Measurements from ENCODE around the gene TMEM248. TPM values are rescaled to one million over a fixed set of nuclear protein-coding genes. Genes with fewer than 3 reads are reported as not detected.
"Not testable (repeated sequence)": the region's sequence is repeated elsewhere in the genome, so short reads cannot be mapped to it uniquely, and the experiment has no call there.

TMEM248 gene
- total and polyA plus RNA-seq, 2 of the 13 experiments (the other 11 are each of a cell fraction or from before 2014, with no cell fraction given): 54.3 to 109 TPM

DNA sequence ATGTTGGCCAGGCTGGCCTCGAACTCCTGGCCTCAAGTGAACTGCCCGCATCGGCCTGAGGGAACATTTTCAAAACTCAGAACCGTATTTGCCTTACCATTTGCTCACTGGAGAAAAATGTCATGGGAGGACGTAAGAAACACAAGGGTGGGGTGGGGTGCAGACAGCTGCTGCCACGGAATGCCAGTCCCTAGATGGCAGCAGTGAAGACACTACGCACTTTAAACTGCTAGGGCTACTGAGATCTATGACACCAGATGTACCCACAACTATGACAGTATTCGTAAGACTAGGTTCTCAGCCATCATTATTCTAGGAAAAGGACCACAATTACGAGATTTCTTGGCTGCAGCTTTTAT lies 73.6 kb downstream of the TMEM248 start (continued):
- TF ChIP-seq, protein P1, sequence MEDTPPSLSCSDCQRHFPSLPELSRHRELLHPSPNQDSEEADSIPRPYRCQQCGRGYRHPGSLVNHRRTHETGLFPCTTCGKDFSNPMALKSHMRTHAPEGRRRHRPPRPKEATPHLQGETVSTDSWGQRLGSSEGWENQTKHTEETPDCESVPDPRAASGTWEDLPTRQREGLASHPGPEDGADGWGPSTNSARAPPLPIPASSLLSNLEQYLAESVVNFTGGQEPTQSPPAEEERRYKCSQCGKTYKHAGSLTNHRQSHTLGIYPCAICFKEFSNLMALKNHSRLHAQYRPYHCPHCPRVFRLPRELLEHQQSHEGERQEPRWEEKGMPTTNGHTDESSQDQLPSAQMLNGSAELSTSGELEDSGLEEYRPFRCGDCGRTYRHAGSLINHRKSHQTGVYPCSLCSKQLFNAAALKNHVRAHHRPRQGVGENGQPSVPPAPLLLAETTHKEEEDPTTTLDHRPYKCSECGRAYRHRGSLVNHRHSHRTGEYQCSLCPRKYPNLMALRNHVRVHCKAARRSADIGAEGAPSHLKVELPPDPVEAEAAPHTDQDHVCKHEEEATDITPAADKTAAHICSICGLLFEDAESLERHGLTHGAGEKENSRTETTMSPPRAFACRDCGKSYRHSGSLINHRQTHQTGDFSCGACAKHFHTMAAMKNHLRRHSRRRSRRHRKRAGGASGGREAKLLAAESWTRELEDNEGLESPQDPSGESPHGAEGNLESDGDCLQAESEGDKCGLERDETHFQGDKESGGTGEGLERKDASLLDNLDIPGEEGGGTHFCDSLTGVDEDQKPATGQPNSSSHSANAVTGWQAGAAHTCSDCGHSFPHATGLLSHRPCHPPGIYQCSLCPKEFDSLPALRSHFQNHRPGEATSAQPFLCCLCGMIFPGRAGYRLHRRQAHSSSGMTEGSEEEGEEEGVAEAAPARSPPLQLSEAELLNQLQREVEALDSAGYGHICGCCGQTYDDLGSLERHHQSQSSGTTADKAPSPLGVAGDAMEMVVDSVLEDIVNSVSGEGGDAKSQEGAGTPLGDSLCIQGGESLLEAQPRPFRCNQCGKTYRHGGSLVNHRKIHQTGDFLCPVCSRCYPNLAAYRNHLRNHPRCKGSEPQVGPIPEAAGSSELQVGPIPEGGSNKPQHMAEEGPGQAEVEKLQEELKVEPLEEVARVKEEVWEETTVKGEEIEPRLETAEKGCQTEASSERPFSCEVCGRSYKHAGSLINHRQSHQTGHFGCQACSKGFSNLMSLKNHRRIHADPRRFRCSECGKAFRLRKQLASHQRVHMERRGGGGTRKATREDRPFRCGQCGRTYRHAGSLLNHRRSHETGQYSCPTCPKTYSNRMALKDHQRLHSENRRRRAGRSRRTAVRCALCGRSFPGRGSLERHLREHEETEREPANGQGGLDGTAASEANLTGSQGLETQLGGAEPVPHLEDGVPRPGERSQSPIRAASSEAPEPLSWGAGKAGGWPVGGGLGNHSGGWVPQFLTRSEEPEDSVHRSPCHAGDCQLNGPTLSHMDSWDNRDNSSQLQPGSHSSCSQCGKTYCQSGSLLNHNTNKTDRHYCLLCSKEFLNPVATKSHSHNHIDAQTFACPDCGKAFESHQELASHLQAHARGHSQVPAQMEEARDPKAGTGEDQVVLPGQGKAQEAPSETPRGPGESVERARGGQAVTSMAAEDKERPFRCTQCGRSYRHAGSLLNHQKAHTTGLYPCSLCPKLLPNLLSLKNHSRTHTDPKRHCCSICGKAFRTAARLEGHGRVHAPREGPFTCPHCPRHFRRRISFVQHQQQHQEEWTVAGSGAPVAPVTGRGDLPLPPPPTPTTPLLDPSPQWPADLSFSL (CRISPR knock-in tag; IDR thresholded peaks at IDR 0.05): 0 out of 2 replicates have a peak, but pooled peaks have one; percentile 38
- TF ChIP-seq, protein P2, sequence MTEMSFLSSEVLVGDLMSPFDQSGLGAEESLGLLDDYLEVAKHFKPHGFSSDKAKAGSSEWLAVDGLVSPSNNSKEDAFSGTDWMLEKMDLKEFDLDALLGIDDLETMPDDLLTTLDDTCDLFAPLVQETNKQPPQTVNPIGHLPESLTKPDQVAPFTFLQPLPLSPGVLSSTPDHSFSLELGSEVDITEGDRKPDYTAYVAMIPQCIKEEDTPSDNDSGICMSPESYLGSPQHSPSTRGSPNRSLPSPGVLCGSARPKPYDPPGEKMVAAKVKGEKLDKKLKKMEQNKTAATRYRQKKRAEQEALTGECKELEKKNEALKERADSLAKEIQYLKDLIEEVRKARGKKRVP (CRISPR knock-in tag; IDR thresholded peaks at IDR 0.05): 0 out of 4 replicates have a peak, but pooled peaks of 1 of the 2 experiments have one; percentile 17
- TF ChIP-seq, protein P3, sequence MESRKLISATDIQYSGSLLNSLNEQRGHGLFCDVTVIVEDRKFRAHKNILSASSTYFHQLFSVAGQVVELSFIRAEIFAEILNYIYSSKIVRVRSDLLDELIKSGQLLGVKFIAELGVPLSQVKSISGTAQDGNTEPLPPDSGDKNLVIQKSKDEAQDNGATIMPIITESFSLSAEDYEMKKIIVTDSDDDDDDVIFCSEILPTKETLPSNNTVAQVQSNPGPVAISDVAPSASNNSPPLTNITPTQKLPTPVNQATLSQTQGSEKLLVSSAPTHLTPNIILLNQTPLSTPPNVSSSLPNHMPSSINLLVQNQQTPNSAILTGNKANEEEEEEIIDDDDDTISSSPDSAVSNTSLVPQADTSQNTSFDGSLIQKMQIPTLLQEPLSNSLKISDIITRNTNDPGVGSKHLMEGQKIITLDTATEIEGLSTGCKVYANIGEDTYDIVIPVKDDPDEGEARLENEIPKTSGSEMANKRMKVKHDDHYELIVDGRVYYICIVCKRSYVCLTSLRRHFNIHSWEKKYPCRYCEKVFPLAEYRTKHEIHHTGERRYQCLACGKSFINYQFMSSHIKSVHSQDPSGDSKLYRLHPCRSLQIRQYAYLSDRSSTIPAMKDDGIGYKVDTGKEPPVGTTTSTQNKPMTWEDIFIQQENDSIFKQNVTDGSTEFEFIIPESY (CRISPR knock-in tag; IDR thresholded peaks at IDR 0.05): 0 out of 2 replicates have a peak, but pooled peaks have one; percentile 21
- TF ChIP-seq GATAD2A (CRISPR knock-in tag; IDR thresholded peaks at IDR 0.05) (peak; percentile 48; the same call in 1 of the 2 replicates), NONO (CRISPR knock-in tag; conservative IDR thresholded peaks at IDR 0.05) (peak; percentile 46; the same call in 1 of the 2 replicates), CREM (IDR thresholded peaks at IDR 0.05) (peak; percentile 25; the same call in 1 of the 2 replicates), ZFP1 (CRISPR knock-in tag; IDR thresholded peaks at IDR 0.05) (0 out of 2 replicates have a peak, but pooled peaks have one; percentile 42), ATF7 (IDR thresholded peaks at IDR 0.05) (0 out of 2 replicates have a peak, but pooled peaks have one; percentile 15), GZF1 (CRISPR knock-in tag; IDR thresholded peaks at IDR 0.05) (peak; percentile 98), HOXA3 (CRISPR knock-in tag; IDR thresholded peaks at IDR 0.05) (peak; percentile 33; the same call in 1 of the 2 replicates), ASH2L (IDR thresholded peaks at IDR 0.05; ENCODE audit: insufficient read length, low read depth, low read length) (peak; percentile 18)
- TF ChIP-seq NONO (IDR thresholded peaks at IDR 0.05); CREM (CRISPR knock-in tag; IDR thresholded peaks at IDR 0.05); ATF7 (CRISPR knock-in tag; IDR thresholded peaks at IDR 0.05): not testable (repeated sequence)
- TF ChIP-seq, protein P4, sequence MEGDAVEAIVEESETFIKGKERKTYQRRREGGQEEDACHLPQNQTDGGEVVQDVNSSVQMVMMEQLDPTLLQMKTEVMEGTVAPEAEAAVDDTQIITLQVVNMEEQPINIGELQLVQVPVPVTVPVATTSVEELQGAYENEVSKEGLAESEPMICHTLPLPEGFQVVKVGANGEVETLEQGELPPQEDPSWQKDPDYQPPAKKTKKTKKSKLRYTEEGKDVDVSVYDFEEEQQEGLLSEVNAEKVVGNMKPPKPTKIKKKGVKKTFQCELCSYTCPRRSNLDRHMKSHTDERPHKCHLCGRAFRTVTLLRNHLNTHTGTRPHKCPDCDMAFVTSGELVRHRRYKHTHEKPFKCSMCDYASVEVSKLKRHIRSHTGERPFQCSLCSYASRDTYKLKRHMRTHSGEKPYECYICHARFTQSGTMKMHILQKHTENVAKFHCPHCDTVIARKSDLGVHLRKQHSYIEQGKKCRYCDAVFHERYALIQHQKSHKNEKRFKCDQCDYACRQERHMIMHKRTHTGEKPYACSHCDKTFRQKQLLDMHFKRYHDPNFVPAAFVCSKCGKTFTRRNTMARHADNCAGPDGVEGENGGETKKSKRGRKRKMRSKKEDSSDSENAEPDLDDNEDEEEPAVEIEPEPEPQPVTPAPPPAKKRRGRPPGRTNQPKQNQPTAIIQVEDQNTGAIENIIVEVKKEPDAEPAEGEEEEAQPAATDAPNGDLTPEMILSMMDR (CRISPR knock-in tag; IDR thresholded peaks at IDR 0.05): peak; percentile 71
- TF ChIP-seq, protein P5, sequence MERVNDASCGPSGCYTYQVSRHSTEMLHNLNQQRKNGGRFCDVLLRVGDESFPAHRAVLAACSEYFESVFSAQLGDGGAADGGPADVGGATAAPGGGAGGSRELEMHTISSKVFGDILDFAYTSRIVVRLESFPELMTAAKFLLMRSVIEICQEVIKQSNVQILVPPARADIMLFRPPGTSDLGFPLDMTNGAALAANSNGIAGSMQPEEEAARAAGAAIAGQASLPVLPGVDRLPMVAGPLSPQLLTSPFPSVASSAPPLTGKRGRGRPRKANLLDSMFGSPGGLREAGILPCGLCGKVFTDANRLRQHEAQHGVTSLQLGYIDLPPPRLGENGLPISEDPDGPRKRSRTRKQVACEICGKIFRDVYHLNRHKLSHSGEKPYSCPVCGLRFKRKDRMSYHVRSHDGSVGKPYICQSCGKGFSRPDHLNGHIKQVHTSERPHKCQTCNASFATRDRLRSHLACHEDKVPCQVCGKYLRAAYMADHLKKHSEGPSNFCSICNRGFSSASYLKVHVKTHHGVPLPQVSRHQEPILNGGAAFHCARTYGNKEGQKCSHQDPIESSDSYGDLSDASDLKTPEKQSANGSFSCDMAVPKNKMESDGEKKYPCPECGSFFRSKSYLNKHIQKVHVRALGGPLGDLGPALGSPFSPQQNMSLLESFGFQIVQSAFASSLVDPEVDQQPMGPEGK (CRISPR knock-in tag; IDR thresholded peaks at IDR 0.05): peak; percentile 48; the same call in 1 of the 2 replicates
